EH (cell line): Measurements from ENCODE around the gene NOC3L.

Source experiments
- DNase-seq: peaks from one replicate; pipeline ENCODE4 v3.0.0-alpha.2; 2015; ENCODE audit warnings: low read depth

The NOC3L gene

DNA sequence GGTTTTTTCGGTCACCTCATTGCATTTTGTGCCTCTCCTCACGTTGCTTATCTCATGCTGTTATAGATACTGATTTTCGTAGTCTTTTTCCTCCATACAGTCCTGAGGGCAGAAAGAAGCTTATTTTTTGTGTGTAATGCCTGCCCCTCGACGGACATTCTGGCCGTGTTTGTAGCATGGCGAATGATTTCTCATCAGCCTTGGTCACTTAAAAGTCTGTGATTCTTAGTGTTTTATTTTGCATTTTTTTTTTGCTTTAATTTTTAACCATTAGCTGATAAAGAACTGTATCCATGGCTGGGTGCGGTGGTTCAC lies 469 bp upstream of the NOC3L start:
- DNase-seq = no peak

DNA sequence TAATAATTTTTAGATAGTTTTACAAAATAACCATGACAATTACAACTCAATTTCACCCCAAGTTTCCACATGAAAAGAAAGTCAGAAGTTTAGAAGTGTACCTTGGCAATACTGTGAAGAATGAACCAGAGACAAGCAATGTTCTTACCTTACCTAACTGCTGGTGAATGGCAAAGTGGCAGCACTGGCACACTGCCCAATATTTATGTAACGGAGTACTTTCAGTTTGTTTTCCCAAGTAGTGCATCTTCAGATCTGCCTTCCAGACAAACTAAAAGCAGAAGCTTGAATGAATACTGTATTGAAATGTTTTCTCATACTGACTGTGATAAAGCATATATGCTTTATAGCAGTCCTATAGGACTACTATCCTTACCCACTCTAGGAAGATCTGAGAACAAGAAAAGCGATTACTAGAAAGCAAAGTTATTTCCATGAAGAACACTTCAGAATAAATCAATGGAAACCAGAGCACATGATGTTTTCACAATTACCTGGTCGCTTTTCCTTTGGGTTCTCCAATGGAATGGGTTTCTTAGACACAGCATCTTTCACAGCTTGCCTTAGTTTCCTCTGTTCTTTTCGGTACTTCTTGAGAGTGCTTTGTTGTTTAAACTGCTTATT lies 1.5 kb downstream of the NOC3L start:
- peak; percentile 30 for DNase-seq

DNA sequence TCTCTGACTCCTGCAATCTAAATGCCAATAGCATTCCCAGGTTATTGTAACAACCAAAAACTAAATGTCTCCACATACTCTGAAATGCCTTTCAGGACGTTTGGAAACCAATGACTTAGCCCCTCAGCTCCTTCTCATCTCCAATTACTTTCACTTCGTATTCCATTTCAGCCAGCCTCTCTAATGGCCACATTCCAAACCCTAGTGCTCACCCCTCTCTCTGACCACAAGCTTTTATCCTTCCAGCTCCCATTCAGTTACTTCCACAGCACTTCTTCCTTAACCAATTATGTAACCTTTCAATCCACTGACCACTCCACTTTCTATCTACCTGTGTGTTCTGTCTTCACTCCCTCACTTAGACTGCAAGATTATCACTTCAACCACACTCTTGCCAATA lies 4.3 kb downstream of the NOC3L start:
- DNase-seq = peak; percentile 95

DNA sequence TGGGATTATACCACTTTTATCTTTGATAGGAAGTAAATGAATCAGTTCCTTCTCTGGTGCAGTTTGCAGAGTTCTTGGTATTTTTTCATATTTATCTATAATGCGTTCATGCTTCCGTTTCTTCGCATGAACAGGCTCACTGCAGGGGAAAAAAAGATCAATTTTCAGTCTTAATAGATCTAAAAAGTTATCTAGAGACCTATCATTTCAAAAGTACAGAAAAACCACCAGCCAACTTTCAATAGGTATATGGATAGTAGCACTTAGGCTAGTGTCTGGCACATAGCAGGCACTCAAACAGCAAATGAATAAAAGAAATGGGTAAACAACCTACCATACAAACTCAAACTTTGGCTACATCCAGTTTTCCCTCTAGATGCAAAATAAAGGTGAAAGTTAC lies 5.5 kb downstream of the NOC3L start:
- no peak for DNase-seq

DNA sequence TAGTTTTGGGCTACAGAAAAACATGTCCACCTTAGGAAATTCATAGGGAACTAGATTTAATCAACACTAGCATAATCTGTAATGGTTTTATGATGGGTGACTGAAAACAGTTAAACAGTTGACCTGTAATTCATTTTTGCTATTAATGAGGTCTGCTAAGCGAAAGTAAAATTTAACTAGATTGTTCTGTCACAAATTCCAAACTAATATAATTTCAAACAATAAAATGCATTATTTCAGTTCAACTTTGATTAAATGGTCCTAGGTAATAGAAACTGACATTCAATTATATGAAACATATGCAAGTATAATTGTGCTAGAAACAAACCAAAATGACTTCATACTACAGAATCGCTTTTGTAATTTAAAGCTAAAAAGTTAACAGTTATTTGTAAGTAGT lies 6.9 kb downstream of the NOC3L start:
- DNase-seq = no peak

DNA sequence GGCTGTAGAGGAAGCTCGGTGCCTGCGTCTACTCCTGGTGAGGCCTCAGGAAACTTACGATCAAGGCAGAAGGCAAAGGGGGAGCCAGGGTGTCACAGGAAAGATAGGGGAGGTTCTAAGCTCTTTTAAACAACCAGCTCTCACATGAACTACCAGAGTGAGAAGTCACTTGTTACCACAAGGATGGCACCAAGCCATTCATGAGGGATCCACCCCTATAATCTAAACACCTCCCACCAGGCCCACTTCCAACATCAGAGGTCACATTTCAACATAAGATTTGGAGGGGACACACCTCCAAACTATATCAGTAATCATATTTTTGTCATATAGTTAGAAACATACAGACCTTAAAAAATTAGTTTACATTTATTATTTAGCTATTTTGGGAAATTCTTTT lies 9.4 kb downstream of the NOC3L start:
- DNase-seq = peak; percentile 15

DNA sequence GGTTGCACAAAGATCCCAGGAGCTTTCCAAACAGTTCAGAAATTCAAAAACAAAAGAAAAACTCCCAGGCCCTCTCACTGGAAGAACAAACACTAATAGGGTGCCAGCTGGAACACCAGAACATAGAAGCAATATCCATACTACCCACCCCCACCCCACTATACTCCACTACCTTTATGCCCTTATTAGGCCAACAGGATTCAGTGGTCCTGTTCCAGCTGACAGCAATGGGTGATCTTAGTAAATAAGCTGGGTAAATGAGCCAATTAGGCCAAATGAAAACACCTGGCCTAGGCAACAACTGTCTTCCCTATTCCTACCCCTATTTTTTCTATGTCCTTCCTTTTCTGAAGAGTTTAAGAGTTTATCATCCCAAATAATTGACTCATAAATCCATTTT lies 11.7 kb downstream of the NOC3L start:
- DNase-seq = no peak

DNA sequence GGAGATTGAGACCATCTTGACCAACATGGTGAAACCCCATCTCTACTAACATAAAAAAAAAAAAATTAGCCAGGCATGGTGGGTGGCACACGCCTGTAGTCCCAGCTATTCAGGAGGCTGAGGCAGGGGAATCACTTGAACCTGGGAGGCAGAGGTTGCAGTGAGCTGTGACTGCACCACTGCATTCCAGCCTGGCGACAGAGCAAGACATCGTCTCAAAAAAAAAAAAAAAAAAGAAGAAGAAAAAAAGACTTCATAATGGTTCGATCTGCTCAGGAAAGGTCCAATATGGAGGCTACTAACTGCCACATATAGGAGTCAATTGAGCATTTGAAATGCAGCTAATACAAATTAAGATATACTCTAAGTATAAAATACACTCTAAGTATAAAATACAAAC lies 12.2 kb downstream of the NOC3L start:
- DNase-seq = peak; percentile 30

DNA sequence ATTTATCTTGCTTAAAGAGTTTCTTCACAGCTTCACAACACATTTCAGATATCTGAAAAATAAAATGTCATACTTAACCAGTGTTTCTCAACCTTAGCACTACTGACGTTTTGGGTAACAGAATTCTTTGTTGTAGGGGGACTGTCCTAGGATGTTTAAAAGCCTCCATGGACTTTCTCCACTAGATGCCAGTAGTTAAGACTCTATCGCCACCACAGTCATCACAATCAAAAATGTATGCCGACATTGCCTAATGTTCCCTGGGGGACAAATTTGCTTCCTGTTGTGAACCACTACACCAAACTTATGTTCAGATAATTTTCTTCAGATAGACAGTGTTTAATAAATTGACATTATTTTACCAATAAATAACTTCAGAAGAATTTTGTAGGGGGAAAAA lies 13.4 kb downstream of the NOC3L start:
- peak; percentile 26 for DNase-seq

DNA sequence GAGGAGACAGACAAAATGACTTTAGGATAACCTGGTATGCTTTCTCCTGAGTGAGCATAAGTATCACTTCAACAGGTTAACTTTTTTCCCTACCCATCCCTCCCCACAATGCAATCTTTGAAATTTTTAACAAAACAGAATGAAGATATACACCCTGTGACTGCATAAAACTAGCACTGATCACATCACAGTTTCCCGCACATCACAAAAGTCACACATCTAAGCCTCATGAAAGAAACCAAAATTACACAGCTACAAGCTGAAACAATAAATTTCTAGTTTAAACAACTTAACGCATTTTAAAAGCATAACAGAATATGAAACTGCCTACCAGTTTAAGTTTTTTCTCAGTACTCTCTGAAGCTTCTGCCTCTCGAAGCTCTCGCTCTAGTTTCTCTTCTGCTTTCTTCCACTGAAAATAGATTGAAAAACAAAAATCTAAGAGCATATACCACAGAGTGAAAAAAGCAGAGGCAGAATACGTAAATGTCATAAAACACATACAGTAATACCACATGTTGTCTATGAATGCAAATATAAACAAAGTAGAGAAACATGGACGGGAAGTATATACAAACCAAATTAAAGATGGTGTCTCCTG lies 18.1 kb downstream of the NOC3L start:
- DNase-seq = no peak

DNA sequence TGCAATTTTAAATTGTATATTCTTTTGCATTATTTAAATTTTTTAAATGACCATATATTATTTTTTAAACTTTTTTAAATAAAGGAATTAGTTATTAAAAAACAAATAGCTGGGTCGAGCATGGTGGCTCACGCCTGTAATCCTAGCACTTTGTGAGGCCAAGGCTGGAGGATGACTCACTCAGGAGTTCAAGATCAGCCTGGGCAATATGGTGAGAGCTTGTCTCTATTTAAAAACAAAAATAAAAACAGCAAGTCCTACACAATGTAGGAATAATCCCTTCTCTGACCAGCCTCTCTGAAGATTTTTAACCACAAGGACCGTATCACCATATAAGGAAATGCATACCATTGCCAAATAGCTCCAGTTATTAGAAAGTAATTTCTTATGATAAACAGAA lies 19.6 kb downstream of the NOC3L start:
- peak; percentile 7 for DNase-seq

DNA sequence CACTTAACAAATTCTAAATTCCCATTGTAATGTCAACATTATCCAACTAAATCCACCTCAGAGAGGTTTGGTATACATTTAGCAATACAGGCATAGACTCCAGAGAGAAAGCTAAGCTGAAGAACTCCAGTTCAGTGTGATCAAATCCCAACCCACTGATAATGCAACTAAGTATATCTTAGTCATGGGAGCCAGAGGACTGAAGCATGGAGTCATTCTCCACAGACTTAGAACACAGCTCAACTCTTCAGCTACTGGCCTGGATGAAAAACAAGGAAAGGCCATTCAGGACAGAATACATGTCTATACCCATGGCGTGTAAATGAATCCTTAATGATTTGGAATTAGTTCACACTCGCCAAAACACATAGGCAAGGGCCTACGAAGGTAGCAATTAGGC lies 27.9 kb downstream of the NOC3L start:
- DNase-seq = no peak

DNA sequence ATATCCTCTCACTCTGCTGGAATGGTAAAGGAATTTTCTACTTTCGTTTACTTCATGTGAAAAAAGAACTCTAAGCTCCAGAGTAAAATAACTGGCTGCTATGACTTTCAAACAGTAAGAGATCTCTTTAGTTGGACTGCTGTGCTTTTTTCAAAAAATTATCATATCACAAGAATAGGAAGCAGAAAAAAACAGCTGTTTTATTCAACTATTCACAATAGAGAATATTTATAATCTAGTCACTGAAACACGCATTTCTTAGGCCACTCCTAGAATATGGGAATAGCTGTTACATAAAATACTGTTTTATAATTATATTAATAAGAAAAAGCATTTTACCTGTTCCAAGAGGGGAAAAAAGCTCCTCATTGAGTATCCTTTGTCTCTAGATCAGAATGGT lies 29.7 kb downstream of the NOC3L start:
- no peak for DNase-seq

DNA sequence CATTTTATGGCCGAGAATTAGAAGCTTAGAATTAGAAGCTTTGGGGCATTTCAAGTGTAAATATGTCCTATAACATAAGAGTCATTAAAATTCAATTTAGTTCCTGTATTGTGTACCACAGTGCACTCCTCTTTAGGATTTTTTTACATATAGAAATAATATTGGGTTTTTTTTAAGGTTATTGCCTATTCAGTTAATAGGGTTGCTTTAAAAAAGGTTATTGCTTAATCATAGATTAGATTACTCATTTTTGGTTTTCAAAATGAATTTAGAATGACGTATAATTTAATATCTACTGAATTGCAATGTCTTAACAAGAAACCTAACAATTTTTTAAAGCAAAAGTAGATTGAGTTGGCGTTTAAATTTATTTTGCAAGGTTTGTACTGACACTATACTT lies 34.1 kb downstream of the NOC3L start:
- no peak for DNase-seq

DNA sequence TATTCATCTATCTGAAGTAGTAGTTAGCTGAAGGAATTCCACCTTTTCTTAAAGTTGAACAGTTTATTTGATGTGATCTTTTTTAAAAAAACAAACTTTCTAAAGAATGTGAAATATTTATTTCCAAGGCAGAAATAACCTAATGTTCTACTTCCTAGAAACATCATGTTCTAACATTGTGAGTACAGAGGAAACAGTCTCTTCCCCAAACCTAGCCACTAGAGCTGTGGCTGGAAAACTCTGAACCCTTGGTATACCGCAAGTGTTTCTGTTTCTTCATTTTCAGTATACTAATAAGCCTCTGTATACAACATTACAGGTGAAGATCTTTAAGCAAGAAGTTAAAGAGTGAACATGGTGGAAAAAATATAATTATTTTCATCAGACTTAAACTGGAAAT lies 35.1 kb downstream of the NOC3L start:
- no peak for DNase-seq

DNA sequence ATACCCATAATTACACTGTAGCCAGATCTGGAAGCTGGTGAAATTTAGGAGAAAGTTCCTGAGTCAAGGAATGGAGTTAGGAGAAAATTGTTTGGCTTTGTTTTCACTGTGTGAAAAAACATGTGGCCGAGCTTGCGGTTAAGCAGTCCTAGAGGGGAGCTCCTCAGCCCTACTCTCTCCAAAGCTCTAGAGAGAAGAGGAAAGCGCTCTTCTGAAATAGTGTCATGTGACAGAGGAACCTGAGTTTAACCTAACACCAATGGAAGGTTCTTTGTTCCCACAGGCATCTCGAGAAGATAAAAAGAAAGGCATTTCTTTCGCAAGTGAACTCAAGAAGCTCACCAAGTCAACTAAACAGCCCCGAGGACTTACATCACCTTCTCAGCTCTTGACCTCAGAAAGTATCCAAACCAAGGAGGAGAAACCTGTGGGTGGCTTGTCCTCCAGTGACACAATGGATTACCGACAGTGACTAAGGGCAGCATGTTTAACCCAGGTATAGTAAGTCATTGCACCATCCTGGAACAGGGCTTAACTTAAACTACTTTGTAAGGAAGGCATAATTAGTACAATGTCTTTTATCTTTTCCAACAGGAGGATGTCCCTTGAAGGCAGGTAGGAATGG lies 38.0 kb downstream of the NOC3L start:
- DNase-seq = no peak

DNA sequence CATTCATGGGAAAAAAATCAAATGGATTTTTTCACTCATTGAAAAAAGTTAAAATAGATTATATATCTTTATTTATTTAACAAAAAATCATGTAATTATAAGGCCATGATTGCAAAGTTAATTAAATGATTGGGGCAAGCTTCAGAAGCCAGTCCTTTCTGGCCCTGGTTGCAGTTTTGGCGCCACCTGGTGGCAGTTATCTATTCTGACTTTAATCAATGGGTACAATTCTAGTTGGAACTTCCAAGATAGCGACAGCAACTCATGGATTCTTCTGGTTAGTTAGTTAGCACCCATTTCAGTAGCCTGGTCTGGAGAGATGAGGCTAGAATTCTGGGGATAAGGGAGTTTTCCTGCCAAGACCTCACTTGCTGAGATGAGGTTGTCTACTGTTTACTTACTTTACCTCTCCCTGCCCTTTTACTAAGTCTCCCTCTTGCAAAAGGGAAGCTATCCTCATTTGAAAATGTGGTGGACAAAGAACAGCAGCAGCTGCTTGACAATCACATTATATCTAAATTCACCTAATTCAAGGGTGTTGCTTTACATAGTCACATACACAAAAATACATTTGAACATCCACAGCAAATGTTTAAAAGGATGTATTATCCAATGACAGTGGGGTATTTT lies 42.3 kb downstream of the NOC3L start:
- peak; percentile 68 for DNase-seq

DNA sequence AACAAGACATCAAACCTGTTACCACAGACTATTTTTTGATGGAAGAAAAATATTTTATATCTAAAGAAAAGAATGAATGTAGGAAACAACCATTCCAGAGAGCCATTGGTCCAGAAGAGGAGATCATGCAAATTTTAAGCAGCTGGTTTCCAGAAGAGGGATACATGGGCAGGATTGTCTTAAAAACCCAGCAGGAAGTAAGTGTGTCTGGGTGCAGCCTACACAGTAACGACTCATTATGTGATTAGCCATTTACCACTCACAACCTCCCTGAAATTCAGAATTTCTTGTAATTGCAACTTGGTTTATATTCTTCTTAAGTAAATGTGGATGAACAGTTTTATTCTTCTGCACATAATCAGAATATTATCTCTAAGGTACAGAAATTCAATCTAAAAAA lies 46.2 kb downstream of the NOC3L start:
- DNase-seq = peak; percentile 9

DNA sequence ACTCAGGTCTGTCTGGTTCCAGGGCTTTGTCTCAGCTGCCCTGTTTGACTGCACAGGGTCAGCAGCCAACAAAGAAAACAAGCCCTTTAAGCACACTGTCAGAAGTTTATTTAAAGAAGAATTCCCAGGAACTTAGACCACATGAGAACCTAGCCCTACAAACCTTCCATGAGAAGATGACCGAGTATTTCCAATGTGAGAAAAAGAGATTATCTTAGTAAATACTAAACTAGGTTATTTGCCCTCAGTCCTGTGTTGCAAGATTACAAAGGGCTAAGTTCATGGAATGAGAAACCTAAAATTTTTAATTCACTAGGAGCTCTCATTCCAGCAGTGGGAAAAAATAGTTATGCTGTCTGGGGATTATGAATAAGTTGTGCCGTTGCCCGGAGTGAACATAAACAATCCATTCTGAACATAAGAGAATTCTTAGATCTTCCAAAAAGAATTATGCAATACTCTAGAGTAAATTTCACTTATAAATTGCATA lies 46.7 kb downstream of the NOC3L start:
- DNase-seq = peak; percentile 84

DNA sequence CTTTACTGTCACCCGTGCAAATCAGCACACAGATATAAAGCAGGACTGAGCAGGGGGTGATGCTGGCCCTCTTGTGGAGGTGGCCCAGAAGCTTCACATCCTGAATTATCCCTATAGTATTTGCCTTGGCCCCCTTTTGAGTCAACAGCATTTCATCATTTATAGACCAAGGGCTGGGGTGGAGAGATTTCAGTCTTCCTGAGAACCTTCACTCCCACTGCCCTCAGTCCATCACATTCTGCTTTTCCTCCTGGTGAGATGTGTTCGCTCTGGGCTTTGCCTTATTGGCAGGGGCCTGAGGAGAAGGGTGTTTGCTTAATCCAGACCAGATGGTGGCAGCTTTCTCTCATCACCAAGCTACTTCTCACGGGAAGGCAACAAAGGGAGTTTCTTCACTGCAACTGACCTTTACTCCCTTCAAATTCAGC lies 47.7 kb downstream of the NOC3L start:
- peak; percentile 62 for DNase-seq

DNA sequence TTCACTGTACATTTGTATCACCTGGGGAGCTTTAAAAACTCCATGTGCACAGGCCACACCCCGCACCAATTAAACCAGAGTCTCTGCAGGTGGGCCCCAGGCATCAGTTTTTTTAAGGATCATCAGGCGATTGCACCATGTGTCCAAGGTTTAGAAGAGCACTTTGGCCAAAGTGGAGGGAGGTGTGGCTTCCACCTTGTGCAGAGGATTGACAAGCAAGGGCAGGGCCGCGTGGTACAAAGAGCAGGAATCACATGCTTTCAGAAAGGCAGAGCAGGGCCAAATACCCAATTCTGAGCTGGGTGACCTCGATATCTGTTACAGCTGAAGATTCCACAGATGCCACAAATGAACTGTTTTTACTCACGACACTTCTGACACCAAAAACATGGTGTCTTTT lies 52.4 kb downstream of the NOC3L start:
- DNase-seq = no peak

DNA sequence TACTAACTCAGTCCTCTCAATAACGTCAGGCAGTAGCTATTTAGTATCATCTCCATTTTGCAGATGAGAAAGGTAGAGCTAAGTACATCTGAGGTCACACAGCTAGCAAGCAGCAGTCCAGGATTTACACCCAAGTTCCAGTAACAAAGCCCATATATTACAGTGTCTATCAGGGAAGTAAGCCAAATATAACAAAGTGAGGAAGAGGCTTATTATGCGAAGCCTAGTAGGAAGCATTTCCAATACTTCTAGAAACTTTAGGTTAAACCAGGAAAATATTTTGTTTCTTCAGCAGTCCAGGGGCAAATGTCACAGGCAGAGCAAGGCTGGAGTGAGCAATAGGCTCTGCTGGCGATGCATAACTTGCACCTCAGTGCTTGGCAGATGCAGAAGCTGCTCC lies 53.9 kb downstream of the NOC3L start:
- peak; percentile 48 for DNase-seq

DNA sequence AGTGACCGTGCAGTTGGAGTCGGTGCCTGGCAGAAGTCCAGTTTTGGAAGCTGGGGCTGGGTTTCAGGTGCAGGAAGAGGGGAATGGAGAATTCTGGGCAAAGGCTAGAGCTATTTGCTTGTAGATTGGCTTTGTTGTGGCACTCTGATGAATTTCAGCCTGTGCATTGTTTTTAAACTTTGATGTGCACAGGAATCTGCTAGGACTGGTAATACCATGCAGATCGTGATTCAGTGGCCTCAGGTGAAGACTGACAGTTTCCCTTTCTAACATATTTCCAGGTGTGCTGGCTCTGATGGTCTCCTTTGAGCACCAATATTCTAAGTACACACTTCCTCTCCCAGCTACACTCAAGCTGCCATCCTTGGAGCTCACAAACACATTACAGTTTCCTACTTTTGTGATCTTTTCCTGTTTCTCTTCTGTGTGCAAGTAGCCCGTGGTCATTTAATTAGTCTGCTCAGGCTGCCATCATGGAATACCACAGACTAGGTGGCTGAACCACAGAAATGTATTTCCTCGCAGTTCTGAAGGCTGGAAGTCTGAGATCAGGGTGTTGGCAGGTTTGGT lies 55.6 kb downstream of the NOC3L start:
- DNase-seq = peak; percentile 23
